HG03064 (cell line): Measurements from ENCODE around the gene UCK2.
A peak's percentile ranks its signal among the peaks of the same experiment; 100 is the strongest.

Experiments used
- ATAC-seq: cut with Tn5 transposase; IDR thresholded peaks from one replicate; pipeline ENCODE4 v1.9.1; 2021; ENCODE audit warnings: low read depth; ENCODE audit not compliant: unreplicated experiment

The UCK2 gene

DNA sequence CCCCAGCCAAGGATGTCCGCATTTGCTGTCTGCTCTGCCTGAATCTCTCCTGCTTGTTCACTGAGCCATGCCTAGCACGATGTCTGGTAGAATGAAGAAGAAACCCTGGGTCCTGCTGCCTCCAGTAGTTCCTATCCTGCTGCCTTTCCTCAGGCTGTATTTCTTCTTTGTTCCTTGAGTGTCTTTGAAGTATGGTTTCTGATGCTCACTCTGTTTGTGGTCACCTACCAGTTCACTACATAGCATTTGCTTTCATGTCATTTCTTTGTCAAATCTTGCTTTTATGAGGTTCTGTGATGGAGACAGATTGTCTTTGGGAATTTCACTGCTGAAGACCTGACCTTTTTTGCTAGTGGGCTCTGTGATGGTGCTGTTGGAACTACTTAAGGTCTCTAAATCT, 5.9 kb downstream of the UCK2 start:
- ATAC-seq, result no peak

DNA sequence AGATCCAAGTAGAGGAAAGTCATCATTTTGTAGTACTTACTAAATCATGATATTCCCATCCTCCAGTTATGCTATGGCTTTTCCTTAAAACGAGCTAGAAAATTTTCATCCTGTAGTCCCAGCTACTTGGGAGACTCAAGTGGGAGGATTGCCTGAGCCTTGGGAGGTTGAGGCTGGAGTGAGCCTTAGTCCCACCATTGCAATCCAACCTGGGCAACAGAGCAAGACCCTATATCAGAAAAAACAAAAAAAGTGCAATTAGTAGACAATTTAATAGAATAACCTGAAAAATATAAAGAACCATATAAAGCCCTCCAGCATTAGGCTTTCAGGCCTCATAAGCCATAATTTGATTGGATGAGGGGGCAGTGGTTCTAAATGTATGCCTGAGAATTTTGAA, 6.8 kb downstream of the UCK2 start:
- no peak for ATAC-seq

DNA sequence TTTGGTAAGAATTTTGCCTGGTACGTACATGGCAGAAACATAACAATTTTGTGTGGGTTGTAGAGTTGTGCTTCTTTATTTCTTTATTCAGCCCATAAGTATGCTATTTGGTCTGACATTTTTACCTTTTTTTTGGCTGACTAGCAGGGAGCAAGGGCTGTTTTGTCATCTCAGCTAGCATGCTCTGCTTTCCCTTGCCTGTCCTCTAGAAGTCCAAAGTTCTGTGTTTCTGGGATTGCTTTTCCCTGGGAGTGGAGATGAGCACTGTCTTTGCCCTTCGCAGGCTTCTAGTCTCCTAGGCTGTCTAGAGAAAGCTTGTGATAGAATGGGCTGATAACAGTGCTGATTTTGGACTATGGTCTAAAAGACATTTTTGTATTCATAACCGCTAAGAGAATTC, 7.5 kb downstream of the UCK2 start:
- no peak for ATAC-seq

DNA sequence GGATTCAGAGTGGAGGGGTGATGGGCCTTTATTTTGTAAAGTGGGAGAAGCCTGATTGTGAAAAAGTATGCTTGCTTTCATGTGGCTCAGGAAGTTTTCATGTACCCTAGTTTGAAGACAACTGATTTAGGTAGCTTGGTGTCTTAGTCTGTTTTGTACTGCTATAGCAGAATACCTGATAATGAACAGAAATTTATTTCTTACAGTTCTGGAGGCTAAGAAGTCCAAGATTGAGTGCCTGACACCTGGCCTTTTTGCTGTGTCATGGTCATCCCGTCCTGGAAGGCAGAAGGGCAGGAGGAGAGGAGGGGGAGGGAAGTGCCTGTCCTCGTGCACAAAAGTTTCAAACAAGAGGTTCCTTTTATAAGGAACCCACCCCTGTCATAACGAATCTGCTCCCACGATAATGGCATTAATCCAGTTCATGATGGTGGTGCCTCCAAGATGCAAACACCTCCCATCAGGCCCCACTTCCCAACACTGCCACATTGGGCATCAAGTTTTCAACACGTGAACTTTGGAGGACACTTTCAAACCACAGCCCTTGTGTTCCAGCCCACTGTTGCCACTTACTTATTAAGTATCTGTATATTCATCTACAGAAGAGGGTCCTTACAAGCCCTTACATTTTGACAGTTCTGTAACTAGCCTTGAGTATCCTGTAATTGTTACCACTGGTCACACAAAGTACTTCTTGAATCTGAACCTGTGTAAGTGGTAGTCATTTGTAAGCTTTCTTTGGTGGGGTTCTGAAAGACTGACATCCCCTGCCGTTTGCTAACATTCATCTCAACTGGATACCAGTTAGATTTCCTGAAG, 9.5 kb downstream of the UCK2 start:
- no peak for ATAC-seq

DNA sequence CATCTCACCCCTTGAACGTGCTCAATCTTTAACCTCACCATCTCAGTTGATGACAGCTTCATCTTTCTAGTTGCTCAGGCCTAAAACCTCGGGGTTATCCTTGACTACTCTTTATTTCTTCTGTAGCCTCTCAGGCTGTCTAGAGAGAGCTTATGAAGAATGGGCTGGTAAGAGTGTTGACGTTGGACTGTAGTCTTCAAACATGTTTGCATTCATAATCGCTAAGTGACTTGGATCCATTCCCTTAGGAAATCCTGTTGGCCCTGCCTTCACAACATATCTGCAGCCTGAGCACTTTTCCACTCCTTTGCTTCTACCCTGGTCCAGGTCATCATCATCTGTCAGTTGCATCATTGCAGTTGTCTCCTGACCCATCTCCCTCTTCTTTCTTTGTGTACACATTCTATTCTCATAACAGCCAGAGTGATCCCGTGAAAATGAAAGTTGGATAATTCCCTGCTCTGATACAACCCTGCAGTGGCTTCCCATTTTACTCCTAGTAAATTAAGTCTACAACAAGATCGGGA, 10.5 kb downstream of the UCK2 start:
- ATAC-seq, result no peak

DNA sequence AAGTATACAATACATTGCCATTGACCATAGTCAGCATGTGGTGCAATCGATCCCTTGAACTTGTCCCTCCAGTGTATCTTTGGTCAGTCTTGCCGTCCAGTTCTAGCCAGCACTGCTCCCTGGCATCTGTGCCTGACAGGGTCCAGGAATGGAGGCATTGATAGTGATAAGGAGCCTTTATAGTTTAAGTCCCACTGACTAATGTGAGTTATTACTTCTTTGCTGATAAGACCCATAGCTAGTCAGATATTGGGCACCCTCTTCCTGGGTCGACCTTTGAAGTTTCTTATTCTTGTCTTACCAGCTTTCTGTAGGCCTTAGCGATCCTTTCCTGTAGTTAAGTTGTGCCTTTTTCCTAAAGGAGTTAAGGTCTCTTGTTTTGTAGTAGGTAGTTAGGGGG, 13.0 kb downstream of the UCK2 start:
- no peak for ATAC-seq

DNA sequence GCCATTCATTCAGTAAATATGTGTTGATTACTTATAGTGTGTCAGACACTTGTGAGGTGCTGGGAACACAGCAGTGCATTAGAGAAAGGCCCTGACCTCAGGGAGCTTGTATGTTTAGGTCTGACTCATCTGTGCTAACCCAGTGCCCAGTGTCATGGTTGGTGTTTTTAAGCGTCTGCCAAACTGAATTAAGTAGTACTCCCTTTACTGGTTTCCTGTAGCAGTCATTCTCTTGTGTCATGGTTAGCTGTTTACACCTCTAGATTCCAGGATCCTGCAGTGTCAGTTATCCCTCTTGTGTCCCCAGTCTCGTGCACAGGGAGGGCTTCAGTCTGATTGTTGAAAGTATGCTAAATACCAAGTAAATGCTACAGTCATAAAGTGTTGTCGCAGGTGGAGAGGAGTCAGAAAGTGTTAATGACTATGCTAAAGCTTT, 14.2 kb downstream of the UCK2 start:
- ATAC-seq, result no peak

DNA sequence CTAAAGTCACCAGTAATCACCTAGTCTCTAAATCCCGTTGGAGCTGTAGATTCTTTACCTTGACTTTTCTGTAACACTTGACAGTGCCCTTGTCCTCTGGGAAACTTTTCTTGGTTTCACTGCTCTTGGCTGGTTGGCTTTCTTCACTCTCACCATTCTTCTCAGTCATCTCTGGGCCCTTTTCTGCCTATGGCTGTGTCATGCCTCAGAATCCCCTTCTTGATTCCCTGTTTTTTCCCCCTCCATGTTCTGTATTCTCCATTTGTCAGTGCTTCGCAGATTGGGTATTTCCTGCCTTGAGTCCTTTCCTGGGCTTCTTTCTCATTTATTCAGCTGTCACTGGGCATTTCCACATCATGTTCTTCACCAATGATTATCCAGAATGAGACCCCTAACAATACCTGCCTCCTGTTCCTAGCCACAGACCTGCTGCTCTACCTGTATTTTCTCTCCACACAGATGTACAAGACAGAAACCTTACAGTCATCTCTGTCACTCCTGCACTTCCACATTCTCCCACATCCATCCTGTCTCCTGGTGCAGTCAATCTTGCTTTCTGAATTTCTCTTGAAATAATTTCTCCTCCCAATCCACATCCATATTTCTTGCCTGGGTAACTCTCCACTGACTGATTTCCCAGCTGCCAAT, 14.7 kb downstream of the UCK2 start:
- ATAC-seq, result no peak

DNA sequence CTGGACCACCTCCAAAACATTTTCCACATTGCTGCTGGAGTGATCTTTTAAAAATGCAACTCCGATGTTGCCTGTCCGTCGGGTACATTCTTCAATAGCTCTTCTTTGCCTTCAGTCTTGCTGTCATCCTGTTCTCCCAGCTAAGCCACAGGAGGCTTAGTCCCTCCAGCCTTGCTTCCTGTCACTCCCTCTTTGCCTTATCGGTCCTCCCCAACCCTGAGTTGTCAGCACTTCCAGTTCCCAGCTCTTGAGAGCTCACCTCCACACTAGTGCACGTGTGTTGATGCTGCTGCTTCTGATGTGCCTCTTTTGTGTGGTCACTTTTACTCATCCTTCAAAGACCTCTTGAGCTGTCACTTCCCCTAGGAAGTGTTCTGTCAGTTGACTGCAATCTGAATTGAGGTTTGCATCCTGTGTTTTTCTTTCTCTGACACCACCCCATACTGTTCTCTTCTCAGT, 15.3 kb downstream of the UCK2 start:
- peak; percentile 45 for ATAC-seq

DNA sequence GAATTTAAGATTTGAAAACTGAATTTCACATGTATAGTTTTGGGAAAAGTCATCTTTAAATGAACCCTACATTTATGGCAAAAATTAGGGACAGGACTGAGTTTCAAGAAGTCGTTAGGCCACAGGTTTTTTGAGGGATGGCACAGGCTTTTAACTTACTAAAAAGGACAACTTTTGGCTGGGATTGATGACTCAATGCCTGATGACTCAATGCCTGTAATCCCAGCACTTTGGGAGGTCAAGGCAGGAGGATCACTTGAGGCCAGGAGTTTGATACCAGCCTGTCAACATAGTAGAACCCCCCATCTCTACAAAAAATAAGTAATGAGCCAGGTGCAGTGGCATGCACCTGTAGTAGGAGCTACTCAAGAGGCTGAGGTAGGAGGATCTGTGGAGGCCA, 15.9 kb downstream of the UCK2 start:
- ATAC-seq, result no peak

DNA sequence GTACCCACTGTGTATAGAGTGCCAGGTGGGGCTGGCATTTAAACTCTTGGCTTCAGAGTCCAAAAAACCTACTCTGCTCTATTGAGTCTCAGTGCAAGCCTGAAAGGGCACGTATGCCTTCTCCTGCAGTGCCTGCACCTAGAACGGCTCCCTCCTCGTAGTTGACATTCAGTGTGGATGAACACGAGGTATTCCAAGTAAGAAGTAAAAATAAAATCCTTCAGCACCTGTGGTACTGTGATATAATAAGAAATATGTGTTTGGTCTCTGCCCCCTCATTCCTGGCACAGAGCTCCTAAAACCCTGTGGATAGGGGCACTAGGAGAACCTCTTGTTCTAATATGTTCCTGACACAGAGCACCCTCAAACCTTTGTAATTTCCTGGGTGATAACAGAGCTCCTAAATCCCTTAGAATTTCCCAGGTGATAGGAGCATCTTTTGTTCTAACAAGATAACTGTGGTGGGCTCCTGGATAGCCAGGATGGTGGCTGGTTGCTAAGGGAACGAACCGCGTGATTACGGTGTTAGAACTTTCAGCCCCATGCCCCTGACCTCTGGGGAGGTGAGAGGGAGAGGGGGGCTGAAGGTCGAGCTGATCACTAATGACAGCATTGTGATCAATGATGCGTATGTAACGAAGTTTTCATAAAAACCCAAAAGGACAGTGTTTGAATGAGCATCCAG, 16.8 kb downstream of the UCK2 start:
- ATAC-seq, result no peak

DNA sequence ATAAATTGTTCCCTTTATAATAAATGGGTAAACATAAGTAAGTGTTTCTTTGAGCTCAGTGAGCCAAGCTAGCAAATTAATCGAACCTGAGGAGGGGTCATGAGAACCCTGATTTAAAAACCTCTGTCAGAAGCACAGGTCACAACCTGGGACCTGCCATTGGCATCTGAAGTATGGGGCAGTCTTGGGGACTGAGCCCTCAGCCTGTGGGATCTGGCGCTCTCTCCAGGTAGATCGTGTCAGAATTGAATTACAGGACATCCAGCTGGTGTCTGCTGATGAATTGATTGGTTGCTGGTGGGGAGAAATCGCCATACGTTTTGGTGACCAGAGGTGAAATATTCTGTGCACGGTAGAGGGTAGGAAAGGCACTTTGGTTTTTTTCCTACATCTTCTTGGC, 17.5 kb downstream of the UCK2 start:
- no peak for ATAC-seq

DNA sequence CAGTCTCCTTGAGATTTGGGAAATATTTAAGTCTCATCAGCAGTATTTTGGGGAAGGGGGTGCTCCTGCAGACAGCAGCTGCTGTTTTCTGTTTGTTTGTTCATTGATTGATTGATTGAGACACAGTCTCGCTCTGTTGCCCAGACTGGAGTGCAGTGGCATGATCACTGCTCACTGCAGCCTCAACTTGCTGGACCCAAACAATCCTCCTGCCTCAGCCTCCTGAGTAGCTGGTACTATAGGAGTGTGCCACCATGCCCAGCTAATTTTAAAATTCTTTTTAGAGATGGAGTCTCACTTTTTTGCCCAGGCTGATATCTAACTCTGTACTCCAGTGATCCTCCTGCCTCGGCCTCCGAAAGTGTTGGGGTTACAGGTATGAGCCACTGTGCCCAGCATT, 18.2 kb downstream of the UCK2 start:
- ATAC-seq, result no peak

DNA sequence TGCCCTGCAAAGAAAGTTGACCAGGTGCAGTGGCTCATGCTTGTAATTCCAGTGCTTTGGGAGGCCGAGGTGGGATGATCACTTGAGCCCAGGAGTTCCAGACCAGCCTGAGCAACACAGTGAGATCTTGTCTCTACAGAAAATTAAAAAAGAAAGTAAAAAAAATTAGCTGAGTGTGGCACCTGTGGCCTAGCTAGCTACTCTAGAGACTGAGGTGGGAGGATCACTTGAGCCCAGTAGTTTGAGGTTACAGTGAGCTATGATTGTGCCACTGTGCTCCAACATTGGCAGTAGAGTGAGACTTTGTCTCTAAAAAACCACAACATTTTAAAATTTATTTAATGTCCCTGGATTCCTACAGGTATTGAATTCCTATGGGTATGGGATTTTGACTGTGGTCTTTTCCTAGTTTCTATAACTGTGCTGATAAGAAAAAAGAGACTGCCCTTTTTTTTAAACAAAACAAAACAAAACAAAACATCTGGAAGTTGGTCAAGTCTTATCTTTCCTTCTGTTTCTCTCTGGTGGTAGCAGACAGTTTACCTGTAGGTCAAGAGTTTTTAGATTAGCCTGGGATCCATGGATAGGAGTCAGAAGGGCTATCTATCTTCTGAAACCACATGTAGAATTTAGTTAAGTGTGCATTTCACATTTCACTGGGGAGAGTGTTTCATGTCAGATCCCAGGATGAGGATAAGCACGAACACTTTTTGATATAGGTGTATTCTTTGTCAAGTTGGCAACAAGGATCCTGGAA, 18.8 kb downstream of the UCK2 start:
- ATAC-seq, result peak; percentile 43

DNA sequence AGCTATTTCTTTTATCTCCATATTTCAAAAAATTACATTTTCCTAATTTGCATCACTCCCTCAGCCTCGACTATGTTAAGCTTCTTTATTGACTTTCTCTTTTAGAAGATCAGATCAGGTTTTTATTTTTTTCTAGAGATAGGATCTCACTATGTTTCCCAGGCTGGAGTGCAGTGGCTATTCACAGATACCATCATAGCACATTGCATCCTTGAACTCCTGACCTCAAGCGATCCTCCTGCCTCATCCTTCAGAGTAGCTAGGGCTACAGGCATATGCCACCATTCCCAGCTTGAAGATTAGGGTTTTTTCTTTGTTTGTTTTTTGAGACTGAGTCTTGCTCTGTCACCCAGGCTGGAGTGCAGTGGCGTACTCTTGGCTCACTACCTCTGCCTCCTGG, 20.1 kb downstream of the UCK2 start:
- ATAC-seq, result no peak

DNA sequence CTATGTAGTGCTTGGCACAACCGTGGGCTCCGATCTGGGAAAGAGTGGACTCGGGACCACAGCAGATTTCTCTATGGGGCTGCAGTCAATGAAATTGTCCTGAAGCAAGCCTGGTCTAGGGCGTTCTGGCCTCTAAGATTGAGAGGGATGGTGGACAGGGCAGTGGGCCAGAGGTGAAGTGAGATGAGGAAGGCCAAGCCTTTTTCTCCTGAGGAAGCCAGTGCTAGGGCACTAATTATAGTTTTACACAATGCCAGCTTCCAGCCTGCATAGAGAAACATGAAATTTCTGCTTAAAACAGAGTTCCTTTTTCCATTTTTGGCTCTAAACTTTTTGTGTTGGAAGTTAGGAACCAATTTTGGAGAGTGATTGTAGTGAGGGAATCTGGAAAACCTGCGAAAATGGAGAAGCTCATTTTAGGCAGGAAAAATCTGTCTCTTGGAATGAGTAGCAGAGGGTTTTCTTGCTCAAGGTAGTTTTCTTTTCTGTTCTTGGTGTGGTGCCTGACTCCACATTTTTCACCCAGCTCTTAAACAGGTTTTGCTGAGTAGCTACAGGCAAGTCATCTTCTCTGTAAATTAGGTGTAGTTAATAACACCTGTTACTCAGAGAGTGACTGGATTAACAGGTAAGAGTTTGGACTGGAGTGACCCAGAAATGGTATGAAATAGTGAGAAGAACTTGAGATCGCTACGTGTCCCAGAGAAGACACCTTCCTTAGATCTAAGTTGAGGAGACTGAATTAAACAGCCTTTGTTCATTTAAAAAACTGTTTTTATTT, 22.1 kb downstream of the UCK2 start:
- ATAC-seq, result no peak

DNA sequence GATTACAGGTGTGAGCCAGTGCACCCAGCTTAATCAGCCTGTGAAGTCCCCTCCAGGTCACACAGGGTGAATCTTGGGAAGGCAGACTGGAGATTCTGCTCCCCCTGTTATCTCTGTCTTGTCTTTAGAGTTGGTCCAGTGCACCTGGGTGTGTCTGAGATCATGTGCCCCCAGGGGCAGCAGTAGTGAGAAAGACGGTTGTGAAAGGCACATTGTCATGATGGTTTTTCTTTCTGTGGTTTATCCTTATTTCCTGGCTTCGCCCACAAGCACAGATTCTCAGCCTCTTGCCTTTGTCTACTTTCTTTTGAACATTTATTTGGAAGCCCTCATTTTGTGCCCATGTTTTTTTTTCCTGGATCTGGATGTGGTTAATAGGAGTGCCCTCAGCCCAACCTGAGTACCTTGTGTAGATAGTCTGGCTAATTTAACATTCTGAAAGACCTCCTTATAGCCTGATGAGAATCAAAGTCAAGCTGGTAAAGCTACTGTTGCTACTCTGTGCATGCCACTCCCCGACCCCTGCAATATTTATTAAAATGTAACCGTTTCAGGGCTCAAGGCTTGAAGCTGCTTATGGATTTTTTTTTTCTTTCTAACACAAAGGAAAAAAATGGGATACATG, 23.7 kb downstream of the UCK2 start:
- peak; percentile 70 for ATAC-seq

DNA sequence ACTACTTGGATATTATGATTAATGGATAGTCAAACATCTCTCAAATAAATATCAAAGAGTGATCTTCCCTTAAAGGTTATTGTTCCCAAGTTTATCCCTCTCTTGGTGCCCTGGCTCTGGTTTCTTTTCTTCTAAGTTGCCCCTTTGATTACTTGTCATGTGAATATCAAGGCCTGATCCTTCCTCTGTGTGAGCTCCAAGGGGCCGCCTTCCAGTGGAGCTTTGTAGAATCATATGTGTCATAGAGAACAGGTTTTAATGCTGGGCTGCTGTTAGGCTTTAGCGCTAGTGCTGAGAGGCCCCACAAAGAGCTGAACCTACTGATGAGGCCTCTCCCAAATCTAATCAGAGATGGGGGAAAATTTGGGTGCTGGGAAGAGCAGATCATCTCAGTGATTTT, 25.5 kb downstream of the UCK2 start:
- ATAC-seq, result no peak

DNA sequence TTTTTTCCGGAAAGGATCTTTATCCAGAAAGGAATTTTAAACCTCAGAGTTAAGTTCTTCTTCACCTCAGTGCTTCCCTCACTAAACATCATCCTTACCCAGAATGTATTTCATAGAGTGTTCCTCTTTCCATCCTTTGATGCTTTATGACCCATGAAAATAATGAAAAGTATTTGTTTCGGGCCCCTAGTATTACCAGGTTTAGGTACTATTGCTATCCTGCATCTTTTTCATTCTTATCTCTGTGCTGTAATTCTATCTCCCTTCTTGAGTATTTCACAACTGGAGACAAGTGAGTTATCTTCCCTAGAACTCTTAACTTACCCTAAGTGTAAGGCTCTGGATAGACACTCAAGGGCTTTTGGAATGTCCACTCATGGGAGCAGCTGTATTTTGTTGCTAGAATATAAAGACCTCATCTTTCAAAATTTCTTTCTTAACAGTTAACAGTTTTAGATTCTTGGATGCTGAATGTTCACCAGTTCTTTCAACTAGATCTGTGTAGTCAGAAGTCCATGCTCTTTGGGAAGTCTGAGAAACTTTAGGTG, 26.2 kb downstream of the UCK2 start:
- no peak for ATAC-seq
